ENCODE results near the gene COIL. TPM values are rescaled to one million over a fixed set of nuclear protein-coding genes. Genes with fewer than 3 reads are reported as not detected.

The COIL gene
- polyA plus RNA-seq, 3 donors: 3.0 to 6.6 (median 5.3) TPM

DNA sequence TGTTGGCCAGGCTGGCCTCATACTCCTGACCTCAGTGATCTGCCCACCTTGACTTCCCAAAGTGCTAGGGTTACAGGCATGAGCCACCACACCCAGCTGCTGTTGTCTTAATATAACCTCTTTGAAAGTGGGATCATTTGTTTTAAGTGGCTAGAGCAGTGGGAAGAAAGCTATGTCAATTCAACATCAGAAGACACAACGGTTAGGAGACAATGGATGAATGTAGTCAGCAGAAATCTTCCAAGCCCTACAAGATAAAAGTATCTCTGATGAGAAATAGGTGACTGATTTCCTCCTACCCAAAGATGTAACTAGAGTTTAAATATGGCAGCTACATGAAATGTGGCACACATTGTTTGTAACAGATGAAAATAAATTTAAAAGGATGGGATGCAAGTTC, 27.0 kb downstream of the COIL start:
- H3K36me3 ChIP-seq (replicated peaks in 1 of 2; ENCODE audit: control insufficient read depth in 1 of 2, insufficient read depth in 2 of 2, low read length in 2 of 2): peaks cover 25 to 47% of the 10 kb centered on the region in 2 donors

DNA sequence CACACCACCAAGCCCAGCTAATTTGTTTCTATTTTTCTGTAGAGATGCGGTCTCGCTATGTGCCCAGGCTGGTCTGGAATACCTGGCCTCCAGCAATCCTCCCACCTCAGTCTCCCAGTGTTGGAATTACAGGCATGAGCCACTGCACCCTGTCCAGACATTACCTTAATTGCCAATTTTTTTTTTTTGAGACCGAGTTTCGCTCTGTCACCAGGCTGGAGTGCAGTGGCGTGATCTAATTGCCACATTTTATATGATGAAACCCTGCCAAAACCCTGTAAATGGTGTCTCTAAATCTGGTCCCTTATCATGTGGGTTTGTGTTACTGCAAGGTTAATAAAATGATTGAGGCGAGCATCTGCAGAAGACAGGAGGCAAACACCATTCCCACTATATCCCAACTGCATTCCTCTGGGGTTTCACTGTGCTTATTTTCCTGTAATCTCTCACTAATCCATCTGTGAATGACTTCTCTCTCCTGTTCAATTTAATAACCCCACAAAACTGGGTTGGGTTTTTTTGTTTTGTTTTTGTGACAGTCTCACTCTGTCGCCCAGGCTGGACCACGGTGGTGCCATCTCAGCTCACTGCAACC, 27.6 kb downstream of the COIL start:
- Mint-ChIP-seq H3K4me3 (no peak overlapping the region), H3K9me3 (peaks cover 2 to 29% (median 24%) of the 10 kb centered on the region in 7 donors), H3K27ac (no peak overlapping the region), H3K27me3 (ENCODE audit: low read depth in 3 of 3) (peaks cover 0 to 3% (median 0%) of the 10 kb centered on the region in 3 donors), H3K36me3 (peaks cover 26 to 48% of the 10 kb centered on the region in 2 donors), H3K4me1 (no peaks in the 10 kb centered on the region)
- H3K4me3 ChIP-seq (replicated peaks in 1 of 3; ENCODE audit: low read depth in 2 of 3, low read length in 3 of 3): no peak overlapping the region
- H3K9me3 ChIP-seq (replicated peaks in 1 of 2; ENCODE audit: control insufficient read depth in 1 of 2, insufficient read depth in 1 of 2, low read length in 2 of 2): peaks cover 5 to 24% of the 10 kb centered on the region in 2 donors
- no peak for DNase-seq
- TF ChIP-seq CTCF (IDR thresholded peaks at IDR 0.05): no peak
- no peak overlapping the region for H3K27ac ChIP-seq (ENCODE audit: low read depth in 1 of 2, low read length in 2 of 2)
- no peak overlapping the region for H3K4me2 ChIP-seq (replicated peaks; ENCODE audit: extremely low read depth, low read length, poor library complexity, severe bottlenecking)
- no peaks in the 10 kb centered on the region for H3K4me1 ChIP-seq (ENCODE audit: control insufficient read depth in 1 of 2, insufficient read depth in 2 of 2, low read length in 2 of 2)
- no peaks in the 10 kb centered on the region for H4K20me1 ChIP-seq (ENCODE audit: insufficient read depth, low read length)
- 100% methylated on average over 2 of the region's 8 CpGs for WGBS (ENCODE audit: insufficient coverage)
- no peak overlapping the region for H2AFZ ChIP-seq (ENCODE audit: insufficient read depth, low read depth, low read length, poor library complexity, severe bottlenecking)
- H3K27me3 ChIP-seq (ENCODE audit: control insufficient read depth in 2 of 2, insufficient read depth in 2 of 2, low read length in 2 of 2): no peaks in the 10 kb centered on the region
- H3K9ac ChIP-seq (ENCODE audit: insufficient read depth, low read length, poor library complexity, severe bottlenecking): no peak overlapping the region
- H3K79me2 ChIP-seq (ENCODE audit: insufficient read depth, low read length): no peaks in the 10 kb centered on the region
- H3K36me3 ChIP-seq (replicated peaks in 1 of 2; ENCODE audit: control insufficient read depth in 1 of 2, insufficient read depth in 2 of 2, low read length in 2 of 2): peaks cover 25 to 42% of the 10 kb centered on the region in 2 donors
- intact Hi-C loops (cut with micrococcal nuclease): no loop called here

More for the DNA sequence above, 27.0 kb downstream of the COIL start:
- no peak overlapping the region for H3K4me2 ChIP-seq (replicated peaks; ENCODE audit: extremely low read depth, low read length, poor library complexity, severe bottlenecking)
- no peak overlapping the region for H3K4me3 ChIP-seq (replicated peaks in 1 of 3; ENCODE audit: low read depth in 2 of 3, low read length in 3 of 3)
- peaks cover 32 to 54% of the 10 kb centered on the region in 2 donors for H3K36me3 Mint-ChIP-seq
- H4K20me1 ChIP-seq (ENCODE audit: insufficient read depth, low read length): no peaks in the 10 kb centered on the region
- H3K27ac Mint-ChIP-seq: no peak overlapping the region
- H3K27ac ChIP-seq (ENCODE audit: low read depth in 1 of 2, low read length in 2 of 2): no peak overlapping the region
- H3K79me2 ChIP-seq (ENCODE audit: insufficient read depth, low read length): no peaks in the 10 kb centered on the region
- H3K27me3 Mint-ChIP-seq (ENCODE audit: low read depth in 3 of 3): peaks cover 0 to 3% (median 0%) of the 10 kb centered on the region in 3 donors
- no peak for DNase-seq
- H3K27me3 ChIP-seq (ENCODE audit: control insufficient read depth in 2 of 2, insufficient read depth in 2 of 2, low read length in 2 of 2): no peaks in the 10 kb centered on the region
- H3K9ac ChIP-seq (ENCODE audit: insufficient read depth, low read length, poor library complexity, severe bottlenecking): no peak overlapping the region
- H3K9me3 Mint-ChIP-seq: peaks cover 2 to 26% (median 23%) of the 10 kb centered on the region in 7 donors
- no CpG with 5 or more reads among the region's 1 CpG for WGBS (ENCODE audit: insufficient coverage)
- no peaks in the 10 kb centered on the region for H3K4me1 Mint-ChIP-seq
- intact Hi-C loops (cut with micrococcal nuclease): no loop called here
- H3K9me3 ChIP-seq (replicated peaks in 1 of 2; ENCODE audit: control insufficient read depth in 1 of 2, insufficient read depth in 1 of 2, low read length in 2 of 2): peaks cover 4 to 23% of the 10 kb centered on the region in 2 donors
- H3K4me1 ChIP-seq (ENCODE audit: control insufficient read depth in 1 of 2, insufficient read depth in 2 of 2, low read length in 2 of 2): no peaks in the 10 kb centered on the region
- H3K4me3 Mint-ChIP-seq: no peak overlapping the region
- no peak for TF ChIP-seq CTCF (IDR thresholded peaks at IDR 0.05)
- H2AFZ ChIP-seq (ENCODE audit: insufficient read depth, low read depth, low read length, poor library complexity, severe bottlenecking): no peak overlapping the region
